HepG2 (cell line): ENCODE measurements around the gene HEXD. TPM values are rescaled to one million over a fixed set of nuclear protein-coding genes. Genes with fewer than 3 reads are reported as not detected.
A peak's percentile ranks its signal among the peaks of the same experiment; 100 is the strongest.

Experiments
- ATF4 ChIP-seq, 2 experiments: fragments of 450-650 bp in 1 of 2; sonication (generic) in 1 of 2; formaldehyde crosslinking; IDR thresholded peaks; 2 replicates each; pipeline versions ENCODE4 v1.5.0 to v1.8.0; 2020 to 2022; ENCODE audit warnings: mild to moderate bottlenecking in 1 of 2, missing genetic modification reagents in 1 of 2
- DNMT3B ChIP-seq: conservative IDR thresholded peaks from 2 replicates; pipeline ENCODE4 v1.6.1; 2016; ENCODE audit warnings: missing biosample characterization, control low read depth
- FOSL2 ChIP-seq: sonication (generic); formaldehyde crosslinking; IDR thresholded peaks from 2 replicates; pipeline ENCODE4 v1.4.0; 2020; ENCODE audit warnings: missing genetic modification reagents
- GTF2F1 ChIP-seq: fragments of 150-350 bp; IDR thresholded peaks from 2 replicates; pipeline ENCODE4 v1.6.1; 2014; ENCODE audit warnings: low read length
- IKZF5 ChIP-seq: IDR thresholded peaks from 2 replicates; pipeline ENCODE4 v1.6.1; 2018; ENCODE audit warnings: missing genetic modification reagents, mild to moderate bottlenecking, missing compliant biosample characterization
- KLF9 ChIP-seq: IDR thresholded peaks from 2 replicates; pipeline ENCODE4 v1.6.1; 2016; ENCODE audit warnings: low read depth
- MYNN ChIP-seq: sonication (generic); formaldehyde crosslinking; IDR thresholded peaks from 2 replicates; pipeline ENCODE4 v1.4.0; 2020; ENCODE audit warnings: mild to moderate bottlenecking, low read depth, missing genetic modification reagents
- RERE ChIP-seq: IDR thresholded peaks from 2 replicates; pipeline ENCODE4 v1.6.1; 2016; ENCODE audit warnings: low read depth, missing genetic modification reagents, missing compliant biosample characterization
- XBP1 ChIP-seq: sonication (generic); formaldehyde crosslinking; IDR thresholded peaks from 2 replicates; pipeline ENCODE4 v1.5.0; 2020; ENCODE audit warnings: missing genetic modification reagents
- ZBTB43 ChIP-seq: sonication (generic); formaldehyde crosslinking; conservative IDR thresholded peaks from 2 replicates; pipeline ENCODE4 v1.4.0; 2020; ENCODE audit warnings: missing genetic modification reagents
- ZBTB49 ChIP-seq: sonication (generic); formaldehyde crosslinking; IDR thresholded peaks from 2 replicates; pipeline ENCODE4 v1.4.0; 2020; ENCODE audit warnings: missing genetic modification reagents, borderline replicate concordance
- ZC3H13 ChIP-seq: sonication (generic); formaldehyde crosslinking; IDR thresholded peaks from 2 replicates; pipeline ENCODE4 v1.8.1; 2023; ENCODE audit warnings: mild to moderate bottlenecking, missing genetic modification reagents, moderate library complexity
- ZNF18 ChIP-seq: sonication (generic); formaldehyde crosslinking; IDR thresholded peaks from 2 replicates; pipeline ENCODE4 v1.8.0; 2022; ENCODE audit warnings: mild to moderate bottlenecking, missing genetic modification reagents; ENCODE audit not compliant: insufficient replicate concordance
- ZNF205 ChIP-seq: IDR thresholded peaks from 2 replicates; pipeline ENCODE4 v1.6.1; 2018; ENCODE audit warnings: missing biosample characterization, missing genetic modification reagents
- ZNF24 ChIP-seq: fragments of 450-650 bp; IDR thresholded peaks from 2 replicates; pipeline ENCODE4 v1.6.1; 2017; ENCODE audit warnings: antibody characterized with exemption, mild to moderate bottlenecking
- ZNF263 ChIP-seq: sonication (generic); formaldehyde crosslinking; IDR thresholded peaks from 2 replicates; pipeline ENCODE4 v1.4.0; 2020; ENCODE audit warnings: missing genetic modification reagents
- polyA plus RNA-seq, 8 experiments: library from polyadenylated mRNA; depleted of rRNA in 3 of 8; stranded (reverse) in 7 of 8; unstranded in 1 of 8; fragments of >200 nt; fragmentation: Illumina TruSeq in 4 of 8; extraction: Trizol in 4 of 8; gene quantifications; 2 replicates each; pipeline versions ENCODE4 v1.2.1 to v1.2.3, GENCODE V29; 2011 to 2016; ENCODE audit warnings: low read depth in 4 of 8, missing spikeins in 1 of 8, mixed read lengths in 1 of 8; ENCODE audit not compliant: insufficient read depth in 1 of 8
- total RNA-seq, 5 experiments: library from RNA; depleted of rRNA; stranded (reverse); fragments of >200 nt; fragmentation: Illumina TruSeq; extraction: Trizol; gene quantifications; 2 replicates each; pipeline ENCODE4 v1.2.3, GENCODE V29; 2016; ENCODE audit warnings: low read depth in 1 of 5

Gene HEXD
- total and polyA plus RNA-seq, 2 of the 13 experiments (the other 11 are each of a cell fraction or from before 2014, with no cell fraction given): 22.3 to 41.8 TPM

- TF ChIP-seq ATF4 (CRISPR knock-in tag; IDR thresholded peaks at IDR 0.05) (no peak), RERE (CRISPR knock-in tag) (no peak), KLF9 (peak; percentile 99), MYNN (no peak), ZBTB49 (CRISPR knock-in tag) (0 out of 2 replicates have a peak, but pooled peaks have one; percentile 8), IKZF5 (CRISPR knock-in tag) (peak; percentile 62; the same call in 1 of the 2 replicates), ZNF205 (CRISPR knock-in tag) (0 out of 2 replicates have a peak, but pooled peaks have one; percentile 46), DNMT3B (CRISPR knock-in tag) (no peak), ZBTB43 (peak; percentile 65; the same call in 1 of the 2 replicates), ZC3H13 (0 out of 2 replicates have a peak, but pooled peaks have one; percentile 13), ZNF24 (no peak), GTF2F1 (no peak), ZNF263 (CRISPR knock-in tag) (0 out of 2 replicates have a peak, but pooled peaks have one; percentile 22), ZNF18 (CRISPR knock-in tag) (no peak), FOSL2 (CRISPR knock-in tag) (peak; percentile 56; the same call in 1 of the 2 replicates), XBP1 (CRISPR knock-in tag) (no peak)
Measured at GRCh38 chr17:82388223-82388921, 29.8 kb upstream of the HEXD start (continued).
